HG03159 (cell line): ENCODE data around the gene SULT2B1.
"Not testable (repeated sequence)": the region's sequence is repeated elsewhere in the genome, so short reads cannot be mapped to it uniquely, and the experiment has no call there.

ENCODE experiments used
- ATAC-seq: cut with Tn5 transposase; IDR thresholded peaks from one replicate; pipeline ENCODE4 v1.9.1; 2021; ENCODE audit warnings: mild to moderate bottlenecking, moderate library complexity; ENCODE audit not compliant: unreplicated experiment

Gene SULT2B1

DNA sequence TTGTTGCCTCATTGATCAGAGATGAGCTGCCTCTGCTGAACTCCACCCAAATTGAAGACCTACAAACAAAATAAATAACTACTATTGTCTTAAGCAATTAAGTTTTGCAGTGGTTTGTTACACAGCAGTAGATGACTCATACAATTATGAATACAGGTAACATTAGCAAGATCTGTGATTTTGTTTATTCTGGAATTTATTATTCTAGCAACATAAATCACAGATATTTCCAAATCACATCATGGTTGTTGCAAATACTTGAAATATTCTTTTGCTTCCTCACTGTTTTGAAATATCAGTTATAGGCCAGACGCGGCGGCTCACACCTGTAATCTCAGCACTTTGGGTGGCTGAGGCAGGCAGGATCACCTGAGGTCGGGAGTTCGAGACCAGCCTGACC, 27.2 kb upstream of the SULT2B1 start:
- ATAC-seq: no peak

- no peak for ATAC-seq
These were observed 22.8 kb upstream of the SULT2B1 start for GRCh38 chr19:48529156-48529555.

GRCh38 chr19:48530066-48530720, 21.8 kb upstream of the SULT2B1 start:
- no peak for ATAC-seq

GRCh38 chr19:48530770-48531169, 21.2 kb upstream of the SULT2B1 start:
- no peak for ATAC-seq

DNA sequence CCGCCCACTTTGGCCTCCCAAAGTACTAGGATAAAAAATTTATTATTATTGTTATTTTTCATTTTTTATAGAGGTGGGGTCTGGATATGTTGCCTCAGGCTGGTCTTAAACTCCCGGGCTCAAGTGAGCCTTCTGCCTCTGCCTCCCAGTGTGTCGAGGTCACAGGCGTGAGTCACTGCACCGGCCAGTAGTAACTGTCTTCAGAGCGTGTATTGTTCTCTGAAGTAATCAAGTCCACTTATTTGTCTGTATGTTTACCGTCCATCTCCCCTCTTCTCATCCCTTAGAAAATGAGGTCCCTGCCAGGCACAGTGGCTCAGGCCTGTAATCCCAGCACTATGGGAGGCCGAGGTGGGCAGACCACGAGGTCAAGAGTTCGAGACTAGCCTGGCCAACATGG, 18.2 kb upstream of the SULT2B1 start:
- ATAC-seq: no peak

GRCh38 chr19:48537541-48537940, 14.4 kb upstream of the SULT2B1 start:
- no peak for ATAC-seq

DNA sequence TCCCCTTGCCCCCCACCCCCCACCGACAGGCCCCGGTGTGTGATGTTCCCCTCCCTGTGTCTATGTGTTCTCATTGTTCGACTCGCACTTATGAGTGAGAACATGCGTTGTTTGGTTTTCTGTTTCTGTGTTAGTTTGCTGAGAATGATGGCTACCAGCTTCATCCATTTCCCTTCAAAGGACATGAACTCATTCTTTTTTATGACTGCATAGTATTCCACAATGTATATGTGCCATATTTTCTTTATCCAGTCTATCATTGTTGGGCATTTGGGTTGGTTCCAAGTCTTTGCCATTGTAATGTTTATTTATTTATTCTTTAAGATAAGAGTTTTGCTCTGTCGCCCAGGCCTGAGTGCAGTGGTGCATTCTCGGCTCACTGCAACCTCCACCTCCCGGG, 13.9 kb upstream of the SULT2B1 start:
- not testable (repeated sequence) for ATAC-seq

GRCh38 chr19:48539503-48540096, 12.4 kb upstream of the SULT2B1 start:
- ATAC-seq: no peak

DNA sequence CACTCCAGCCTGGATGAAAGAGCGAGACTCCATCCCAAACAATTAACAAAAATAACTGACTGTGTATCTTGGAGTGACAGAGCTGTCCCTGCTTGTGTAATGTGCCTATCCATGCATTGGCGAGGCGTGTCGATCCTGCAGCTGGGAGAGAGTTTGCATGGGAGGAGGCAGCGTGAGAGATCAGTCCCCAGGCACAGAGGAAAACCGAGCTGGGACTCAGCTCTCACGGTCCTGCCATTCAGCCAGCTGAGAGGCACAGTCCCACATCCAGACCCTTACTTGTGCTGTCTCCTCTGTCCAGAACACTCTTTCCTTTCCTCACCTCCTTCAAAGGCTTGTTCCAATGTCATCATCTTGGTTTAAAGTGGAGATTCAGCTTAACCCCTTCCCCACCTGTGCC, 11.9 kb upstream of the SULT2B1 start:
- no peak for ATAC-seq

DNA sequence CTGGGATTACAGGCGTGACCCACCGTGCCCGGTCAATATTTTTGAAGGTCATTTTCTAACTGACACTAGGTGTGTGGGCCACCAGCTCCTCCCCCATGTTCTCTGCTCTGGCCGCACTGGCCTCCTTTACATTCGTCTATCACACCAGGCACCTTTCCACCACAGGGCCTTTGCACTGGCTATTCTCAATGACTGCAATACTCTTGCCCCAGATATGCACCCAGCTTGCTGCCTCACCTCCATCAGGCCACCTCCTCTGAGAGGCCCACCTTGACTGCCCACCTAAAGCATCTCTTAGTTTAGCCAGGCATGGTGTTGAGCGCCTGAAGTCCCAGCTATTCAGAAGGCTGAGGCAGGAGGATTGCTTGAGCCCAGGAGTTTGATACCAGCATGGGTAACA, 10.2 kb upstream of the SULT2B1 start:
- no peak for ATAC-seq

DNA sequence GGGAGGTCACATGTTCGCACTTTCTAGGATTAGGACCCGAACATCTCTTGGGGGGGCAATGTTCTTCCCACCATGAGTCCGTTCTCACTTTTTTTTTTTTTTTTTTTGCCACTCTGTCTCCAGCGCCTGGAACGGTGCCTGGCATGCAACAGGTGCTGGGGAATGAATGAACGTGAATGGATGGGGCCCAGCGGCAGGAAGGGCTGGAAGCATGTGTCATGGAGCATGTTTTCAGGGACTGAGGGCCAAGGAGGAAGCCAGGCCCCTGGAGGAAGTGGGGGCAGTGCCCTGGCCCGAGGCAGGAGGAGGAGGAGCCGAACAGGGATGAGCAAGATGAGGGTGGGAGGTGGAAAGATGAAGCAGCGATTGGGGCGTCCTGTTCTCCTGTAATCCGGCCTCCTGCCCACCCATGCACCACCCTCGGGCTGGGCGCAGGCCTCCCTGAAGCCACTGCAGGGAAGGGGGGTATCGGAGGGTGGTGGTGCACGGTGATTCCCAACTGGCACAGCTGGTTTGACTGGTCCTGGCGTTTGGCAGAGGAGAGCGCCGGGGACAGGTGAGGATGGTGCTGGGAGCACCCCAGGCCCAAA, 8.8 kb upstream of the SULT2B1 start:
- no peak for ATAC-seq

DNA sequence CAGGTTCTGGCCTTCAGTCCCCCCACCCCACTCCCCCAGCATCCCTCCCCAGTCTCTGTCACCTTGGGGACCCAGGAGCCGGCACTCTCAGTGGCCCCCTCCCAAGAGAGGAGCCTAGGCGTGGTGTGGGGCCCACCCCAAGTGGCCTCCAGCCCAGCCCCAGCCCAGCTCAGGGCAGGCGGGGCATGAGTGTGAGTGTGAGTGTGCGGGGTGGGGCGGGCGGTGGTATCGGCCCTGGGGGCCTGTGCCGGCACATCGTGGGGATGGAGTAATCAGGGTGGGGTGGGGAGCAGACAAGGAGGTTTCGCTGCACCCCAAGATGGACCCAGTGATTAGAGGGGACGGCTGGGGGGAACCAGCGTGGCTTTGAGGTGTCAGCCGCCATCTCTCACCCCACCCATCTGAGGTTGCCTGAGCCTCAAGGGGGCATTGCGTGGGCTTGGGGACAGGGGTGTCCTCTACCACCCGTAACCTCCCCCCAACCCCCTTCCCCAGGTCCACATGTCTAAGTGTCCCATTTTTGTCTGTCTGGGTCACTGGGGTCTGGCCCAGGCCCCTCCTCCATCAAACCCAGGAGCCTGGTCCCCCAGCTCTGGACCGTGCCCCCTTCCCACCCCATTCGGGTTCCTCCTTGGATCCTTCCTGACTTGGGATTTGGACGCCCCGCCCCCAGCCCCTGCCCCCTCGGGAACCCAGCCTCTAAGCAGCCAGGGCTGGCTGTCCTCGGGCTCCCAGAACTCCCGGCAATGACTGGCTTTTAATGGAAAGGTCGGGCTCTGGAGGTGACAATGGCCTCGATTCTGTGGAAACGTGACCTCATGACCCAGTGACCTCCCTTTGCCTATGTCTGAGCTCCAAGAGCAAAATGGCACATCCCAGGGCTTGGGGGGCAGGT, 6.9 kb upstream of the SULT2B1 start:
- no peak for ATAC-seq

- ATAC-seq: no peak
These were observed 4.2 kb upstream of the SULT2B1 start for GRCh38 chr19:48547722-48548121.

DNA sequence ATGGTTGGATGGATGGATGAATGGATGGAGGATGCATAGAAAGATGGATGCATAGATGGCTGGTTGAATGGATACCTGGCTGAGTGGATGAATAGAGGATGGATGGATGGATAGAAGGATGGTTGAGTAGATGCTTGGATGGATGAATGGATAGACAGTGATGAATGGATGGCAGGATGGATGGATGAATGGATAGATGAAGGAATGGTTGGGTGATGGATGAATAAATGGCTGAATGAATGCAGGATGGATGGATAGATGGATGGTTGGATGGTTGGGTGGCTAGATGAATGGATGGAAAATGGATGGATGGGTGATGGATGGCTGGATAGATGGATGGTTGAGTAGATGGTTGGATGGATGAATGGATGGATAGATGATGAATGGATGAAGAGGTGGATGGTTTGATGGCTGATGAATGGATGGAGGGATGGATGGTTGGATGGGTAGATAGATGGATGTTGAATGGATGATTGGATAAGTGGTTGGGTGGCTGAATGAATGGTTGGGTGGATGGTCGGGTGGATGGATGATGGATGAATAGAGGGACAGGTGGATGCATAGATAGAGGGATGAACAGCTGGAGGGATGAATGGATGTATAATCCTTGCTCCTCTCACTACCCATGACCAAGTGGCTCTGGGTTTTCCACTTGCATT, 3.6 kb upstream of the SULT2B1 start:
- no peak for ATAC-seq

- no peak for ATAC-seq
These were observed 2.6 kb upstream of the SULT2B1 start for GRCh38 chr19:48549380-48549779.

DNA sequence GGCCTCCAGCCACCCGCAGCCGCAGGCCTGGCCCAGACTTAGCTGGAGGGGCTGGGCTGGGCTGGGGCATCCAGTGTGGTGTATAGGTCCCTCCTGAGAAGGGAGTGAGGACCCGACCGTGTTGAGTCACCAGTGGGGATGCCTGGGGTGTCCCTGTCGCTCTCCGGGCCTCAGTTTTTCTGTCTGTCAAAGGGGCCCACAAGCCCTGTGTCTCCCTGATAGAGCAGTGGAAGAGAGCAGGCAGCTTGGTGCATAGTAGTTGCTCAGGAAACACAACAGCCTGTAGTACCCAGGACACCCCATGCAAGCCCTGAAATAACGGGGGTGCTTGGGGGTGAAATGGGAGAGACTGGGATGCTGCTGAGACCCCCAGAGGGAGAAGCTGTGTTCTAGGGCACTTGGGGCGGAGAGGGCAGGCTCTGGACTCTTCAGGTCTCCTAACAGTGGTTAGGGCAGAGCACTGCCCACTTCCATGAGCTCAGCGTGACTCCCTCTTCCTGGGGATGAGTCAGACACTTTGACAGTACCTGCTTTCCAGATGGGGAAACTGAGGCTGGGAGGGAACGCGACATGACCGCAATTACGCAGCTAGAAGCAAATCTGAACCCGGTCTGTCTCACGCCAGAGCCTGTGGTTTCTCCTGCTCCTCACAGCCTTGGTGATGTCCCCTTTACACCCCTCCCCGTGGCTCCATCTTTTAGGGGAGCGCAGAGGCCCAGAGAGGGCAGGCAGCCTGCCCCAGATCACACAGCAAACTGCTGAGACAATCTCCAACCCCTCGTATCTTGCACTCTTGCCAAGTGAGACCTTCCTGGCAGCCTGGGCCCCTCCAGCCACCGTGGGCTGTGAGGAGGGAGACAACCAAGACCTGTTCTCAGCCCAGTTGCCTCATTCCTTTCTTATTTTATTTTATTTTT, 692 bp downstream of the SULT2B1 start:
- no peak for ATAC-seq

DNA sequence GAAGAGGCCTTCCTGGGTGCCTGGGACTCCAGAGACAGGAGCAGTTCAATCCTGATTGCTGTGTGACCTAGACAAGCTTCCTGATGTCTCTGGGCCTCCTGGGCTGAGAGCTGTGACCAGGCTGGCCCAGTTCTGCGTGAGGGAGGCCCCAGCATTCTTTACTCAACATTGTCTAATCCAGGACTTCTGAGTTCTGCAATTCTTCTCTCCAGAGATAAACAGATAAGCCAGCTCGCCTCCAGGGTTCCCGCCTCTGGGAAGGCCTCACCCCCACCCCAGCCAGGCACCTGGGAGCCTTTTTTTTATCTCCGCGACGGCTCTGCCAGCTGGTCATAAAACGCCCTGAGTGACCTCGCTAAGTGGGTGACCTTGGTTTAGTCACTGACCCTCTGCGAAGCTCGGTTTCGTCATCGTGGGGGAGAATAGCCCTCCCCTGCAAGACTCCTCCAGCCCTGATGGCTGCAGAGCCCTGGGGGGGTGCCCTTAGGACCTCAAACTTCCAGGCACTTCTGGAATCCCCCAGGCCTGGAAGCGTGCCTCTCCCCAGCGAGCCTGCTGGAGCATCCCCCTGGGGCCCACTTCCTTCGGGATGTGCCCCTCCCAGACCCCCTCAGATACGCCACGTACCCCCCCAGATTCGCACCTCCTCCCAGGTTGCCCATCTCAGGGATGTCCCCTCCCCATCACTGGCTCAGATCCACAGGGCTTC, 1.9 kb downstream of the SULT2B1 start:
- ATAC-seq: no peak

DNA sequence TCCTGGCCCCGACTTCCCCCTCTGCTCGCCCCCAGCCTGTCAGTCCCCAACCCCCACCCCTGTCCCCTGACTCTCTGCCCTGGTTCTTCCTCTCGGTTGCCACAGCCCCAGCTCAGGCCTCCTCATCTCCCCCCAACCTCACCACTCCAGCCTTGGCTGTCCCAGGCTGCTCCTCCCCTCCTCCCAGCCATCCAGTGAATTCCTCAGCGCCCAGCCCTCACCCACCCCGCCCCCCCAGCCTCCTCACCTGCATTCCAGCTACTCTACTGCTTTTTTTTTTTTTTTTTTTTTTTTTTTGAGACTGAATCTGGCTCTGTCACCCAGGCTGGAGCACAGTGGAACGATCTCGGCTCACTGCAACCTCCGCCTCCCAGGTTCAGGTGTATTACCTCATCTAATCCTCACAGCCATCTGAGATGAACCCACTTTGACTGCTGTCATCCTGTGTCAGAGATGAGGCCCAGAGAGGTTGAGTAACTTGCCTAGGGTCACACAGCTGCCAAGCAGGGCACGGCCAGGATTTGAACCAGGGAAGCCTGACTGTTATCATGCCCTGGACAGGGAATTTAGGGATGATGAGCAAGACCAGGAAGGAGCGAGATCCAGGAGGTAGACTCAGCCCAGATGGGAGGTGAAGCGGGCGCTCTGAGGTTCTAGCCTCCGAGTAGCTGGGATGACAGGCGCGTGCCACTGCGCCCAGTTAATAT, 2.6 kb downstream of the SULT2B1 start:
- ATAC-seq: no peak

GRCh38 chr19:48556163-48556562, 4.2 kb downstream of the SULT2B1 start:
- ATAC-seq: no peak
